DND-41 (cell line): Measurements from ENCODE around the gene MVK.

ENCODE experiments used
- CTCF ChIP-seq: IDR thresholded peaks from 2 replicates; pipeline ENCODE4 v1.5.1; 2012; ENCODE audit warnings: borderline replicate concordance, low read length, moderate library complexity, mild to moderate bottlenecking; ENCODE audit not compliant: poor library complexity, severe bottlenecking; ENCODE audit errors: extremely low read depth
- EZH2 ChIP-seq: IDR thresholded peaks from 3 replicates; pipeline ENCODE4 v1.6.1; 2012; ENCODE audit warnings: borderline replicate concordance, low read depth, mild to moderate bottlenecking, moderate library complexity, low read length, inconsistent platforms; ENCODE audit not compliant: severe bottlenecking

DNA sequence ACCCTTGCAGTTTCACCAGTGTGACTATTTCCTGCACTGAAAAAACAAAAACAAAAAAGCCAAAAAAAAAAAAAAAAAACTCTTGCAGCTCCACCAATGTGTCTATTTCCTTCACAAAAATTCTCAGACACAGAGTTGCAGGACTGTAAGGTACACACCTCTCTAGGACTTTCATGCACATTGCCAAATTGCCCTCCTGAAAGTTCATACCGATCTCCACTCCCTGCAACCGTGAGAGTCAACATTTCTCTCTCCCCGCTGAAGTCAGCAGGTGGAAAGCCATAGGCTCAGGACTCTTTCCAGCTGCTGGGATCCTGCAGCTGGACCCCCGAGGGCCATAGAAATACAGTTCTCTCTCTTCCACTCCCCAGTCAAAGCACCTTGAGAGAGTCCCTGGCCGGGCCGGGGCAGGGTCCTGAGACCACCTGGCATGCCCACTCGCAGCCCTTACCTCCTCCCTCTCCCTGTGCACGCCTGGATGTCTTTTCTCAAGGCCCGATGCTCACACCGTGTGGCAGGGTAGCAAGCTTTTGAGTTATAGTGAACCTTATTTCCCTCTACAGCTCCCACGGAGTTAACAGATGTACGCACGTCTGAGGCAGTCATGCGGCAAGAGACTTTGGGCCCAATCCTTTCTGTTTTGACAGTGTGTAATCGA, 23.9 kb upstream of the MVK start:
- TF ChIP-seq CTCF (no peak), EZH2 (no peak)
